ENCODE data around the gene USP53.

GRCh38 chr4:119297795-119298194 is 85.3 kb downstream of the USP53 start:
- TF ChIP-seq CTCF (IDR thresholded peaks at IDR 0.05) (no peak), POLR2A (IDR thresholded peaks at IDR 0.05) (no peak), POLR2AphosphoS5 (IDR thresholded peaks at IDR 0.05) (no peak)
